Liver (tissue), 9 donors: ENCODE data around the gene STK32C. TPM values are rescaled to one million over a fixed set of nuclear protein-coding genes. Genes with fewer than 3 reads are reported as not detected.

Experiments
- DNase-seq: peaks from one replicate; pipeline ENCODE4 v3.0.0-alpha.2; 2017; ENCODE audit warnings: low spot score
- H3K27ac ChIP-seq, 2 donors: one replicate each; pipeline ENCODE4 v1.7.0; 2013; ENCODE audit warnings: inconsistent platforms in 2 of 2, low read length in 2 of 2, control low read depth in 1 of 2, low read depth in 1 of 2, mild to moderate bottlenecking in 1 of 2
- H3K27me3 ChIP-seq, 4 donors: one replicate each; pipeline versions ENCODE4 v1.6.1 to v1.7.0; 2013; ENCODE audit warnings: low read length in 3 of 4, inconsistent platforms in 1 of 4, mild to moderate bottlenecking in 1 of 4, moderate library complexity in 1 of 4; ENCODE audit not compliant: control insufficient read depth in 4 of 4, insufficient read depth in 4 of 4
- H3K36me3 ChIP-seq, 4 donors: one replicate each; pipeline versions ENCODE4 v1.6.1 to v1.7.0; 2013; ENCODE audit warnings: low read length in 3 of 4, mild to moderate bottlenecking in 3 of 4, low read depth in 1 of 4, moderate library complexity in 1 of 4; ENCODE audit not compliant: control insufficient read depth in 4 of 4, insufficient read depth in 3 of 4
- H3K4me1 ChIP-seq, 4 donors: one replicate each; pipeline versions ENCODE4 v1.6.1 to v1.7.0; 2013; ENCODE audit warnings: low read length in 3 of 4, mild to moderate bottlenecking in 3 of 4, moderate library complexity in 1 of 4; ENCODE audit not compliant: control insufficient read depth in 4 of 4, insufficient read depth in 4 of 4
- H3K4me3 ChIP-seq, 3 donors: one replicate each; pipeline versions ENCODE4 v1.6.1 to v1.7.0; 2013; ENCODE audit warnings: low read length in 3 of 3, control low read depth in 1 of 3, low read depth in 1 of 3, mild to moderate bottlenecking in 1 of 3
- H3K9ac ChIP-seq, 2 donors: one replicate each; pipeline ENCODE4 v1.7.0; 2013; ENCODE audit warnings: low read length in 2 of 2, mild to moderate bottlenecking in 2 of 2, moderate library complexity in 2 of 2, control low read depth in 1 of 2, low read depth in 1 of 2
- H3K9me3 ChIP-seq, 4 donors: one replicate each; pipeline versions ENCODE4 v1.6.1 to v1.7.0; 2013; ENCODE audit warnings: low read length in 3 of 4; ENCODE audit not compliant: control insufficient read depth in 4 of 4
- ATF3 ChIP-seq: IDR thresholded peaks from 2 replicates; pipeline ENCODE4 v1.6.1; 2016; ENCODE audit warnings: antibody characterized with exemption
- FOXA1 ChIP-seq: IDR thresholded peaks from 2 replicates; pipeline ENCODE4 v1.6.1; 2016; ENCODE audit warnings: antibody characterized with exemption
- FOXA2 ChIP-seq: IDR thresholded peaks from 2 replicates; pipeline ENCODE4 v1.6.1; 2016; ENCODE audit warnings: antibody characterized with exemption
- HNF4A ChIP-seq, 2 donors: conservative IDR thresholded peaks; 2 replicates each; pipeline ENCODE4 v1.6.1; 2016; ENCODE audit warnings: antibody characterized with exemption in 2 of 2, mild to moderate bottlenecking in 2 of 2
- HNF4G ChIP-seq: IDR thresholded peaks from 2 replicates; pipeline ENCODE4 v1.6.1; 2016; ENCODE audit warnings: antibody characterized with exemption
- JUND ChIP-seq, 2 donors: IDR thresholded peaks; 2 replicates each; pipeline ENCODE4 v1.6.1; 2016; ENCODE audit warnings: antibody characterized with exemption in 2 of 2
- NR2F2 ChIP-seq: IDR thresholded peaks from 2 replicates; pipeline ENCODE4 v1.6.1; 2016; ENCODE audit warnings: antibody characterized with exemption
- RAD21 ChIP-seq, 2 donors: IDR thresholded peaks; 2 replicates each; pipeline ENCODE4 v1.6.1; 2016; ENCODE audit warnings: antibody characterized with exemption in 2 of 2, mild to moderate bottlenecking in 2 of 2
- RXRA ChIP-seq, 2 donors: IDR thresholded peaks; 2 replicates each; pipeline ENCODE4 v1.6.1; 2017 to 2018; ENCODE audit warnings: antibody characterized with exemption in 2 of 2, mild to moderate bottlenecking in 1 of 2
- SP1 ChIP-seq: IDR thresholded peaks from 2 replicates; pipeline ENCODE4 v1.6.1; 2018; ENCODE audit warnings: antibody characterized with exemption, mild to moderate bottlenecking
- TAF1 ChIP-seq: conservative IDR thresholded peaks from 2 replicates; pipeline ENCODE4 v1.6.1; 2016; ENCODE audit warnings: antibody characterized with exemption, mild to moderate bottlenecking
- YY1 ChIP-seq: IDR thresholded peaks from 2 replicates; pipeline ENCODE4 v1.6.1; 2016; ENCODE audit warnings: antibody characterized with exemption, mild to moderate bottlenecking
- ZBTB33 ChIP-seq: IDR thresholded peaks from 2 replicates; pipeline ENCODE4 v1.6.1; 2016; ENCODE audit warnings: antibody characterized with exemption
- WGBS: extraction: QIAGEN DNeasy Blood & Tissue Kit; methylation state at CpG from one replicate; pipeline ENCODE4 v1.1.7; 2013; 5-methylcytosine and 5-hydroxymethylcytosine counted together
- polyA plus RNA-seq, 2 donors: library from polyadenylated mRNA; stranded (reverse) in 1 of 2; unstranded in 1 of 2; fragments of 200-250 nt in 1 of 2; fragments of >200 nt in 1 of 2; fragmentation: Nextera tagmentation in 1 of 2; extraction: Ambion mirVana in 1 of 2; gene quantifications; one replicate each; pipeline versions ENCODE4 v1.2.1 to v1.2.3, GENCODE V29; 2013 to 2015
- total RNA-seq, 2 donors: library from RNA; depleted of rRNA; stranded (reverse); fragments of >200 nt; gene quantifications; one replicate each; pipeline ENCODE4 v1.2.3, GENCODE V29; 2014
- TF ChIP-seq, protein P1 (sequence below): IDR thresholded peaks from 2 replicates; pipeline ENCODE4 v1.6.1; 2016; ENCODE audit warnings: antibody characterized with exemption
- donor health status: healthy.
- donor health status: healthy.
- donor health status: healthy.
- donor health status: healthy.
- donor health status: healthy.

Gene STK32C
- total and polyA plus RNA-seq, 4 donors = 1.8 to 4.6 (median 2.2) TPM

DNA sequence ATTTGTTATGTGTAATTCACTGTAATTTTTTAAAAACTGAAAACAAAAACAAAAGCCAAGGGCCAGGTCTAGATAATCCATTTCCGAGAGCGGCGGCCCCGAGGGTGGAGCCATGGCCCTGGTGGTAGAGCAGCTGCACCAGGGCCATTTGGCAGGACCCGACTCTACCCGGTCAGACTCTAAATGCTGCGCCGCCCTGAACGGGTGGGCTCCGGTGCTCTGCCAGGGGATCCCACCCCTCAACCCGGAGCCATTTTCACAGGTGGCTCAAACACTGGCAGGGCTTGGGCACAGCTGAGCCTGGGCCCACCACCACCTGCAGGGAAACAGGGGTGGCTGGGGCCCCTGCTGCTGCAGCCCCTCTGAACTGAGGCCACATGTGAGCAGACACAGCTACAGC is 64.1 kb downstream of the STK32C start:
- Histone ChIP-seq H3K4me3 (no peak overlapping the region), H3K9ac (no peak overlapping the region), H3K27me3 (no peaks in the 10 kb centered on the region), H3K9me3 (no peaks in the 10 kb centered on the region), H3K4me1 (peaks cover 0 to 3% (median 1%) of the 10 kb centered on the region in 4 donors), H3K27ac (no peak overlapping the region), H3K36me3 (no peaks in the 10 kb centered on the region)
- 92% methylated on average over 11 of the region's 11 CpGs for WGBS
- no peak for TF ChIP-seq NR2F2
- DNase-seq = no peak

DNA sequence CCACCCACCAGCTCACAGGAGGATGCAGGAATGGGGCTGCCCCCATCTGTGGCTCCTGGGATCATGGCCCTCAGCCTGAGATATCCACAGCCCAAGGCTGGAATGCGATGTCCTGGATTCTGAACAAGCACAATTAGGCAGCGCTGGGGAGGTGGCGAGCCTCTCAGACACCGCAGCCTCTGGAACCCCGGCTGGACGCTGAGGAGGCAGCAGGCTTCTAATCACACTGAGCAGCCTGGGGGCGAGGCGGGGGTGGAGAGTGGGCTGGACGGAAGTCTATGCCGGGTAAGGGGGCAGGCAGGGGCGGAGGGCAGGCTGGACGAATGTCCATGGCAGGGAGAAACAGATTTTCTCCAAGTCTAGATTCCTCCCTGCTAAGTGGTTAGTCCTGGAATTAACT is 64.6 kb downstream of the STK32C start:
- Histone ChIP-seq H3K36me3 (no peaks in the 10 kb centered on the region), H3K4me1 (no peaks in the 10 kb centered on the region), H3K27ac (no peak overlapping the region), H3K27me3 (no peaks in the 10 kb centered on the region), H3K9me3 (no peaks in the 10 kb centered on the region), H3K4me3 (no peak overlapping the region), H3K9ac (no peak overlapping the region)
- DNase-seq = no peak
- WGBS = 86% methylated on average over 12 of the region's 12 CpGs
- no peak for TF ChIP-seq HNF4G
- TF ChIP-seq ZBTB33 = no peak
- TF ChIP-seq RAD21 (IDR thresholded peaks at IDR 0.05) = no peak
- TF ChIP-seq FOXA1 = no peak
- TF ChIP-seq RXRA (IDR thresholded peaks at IDR 0.05) = no peak
- no peak for TF ChIP-seq JUND (IDR thresholded peaks at IDR 0.05)

- H3K4me1 ChIP-seq = no peaks in the 10 kb centered on the region
- no peak overlapping the region for H3K9ac ChIP-seq
- 82% methylated on average over 23 of the region's 23 CpGs for whole genome bisulfite sequencing
- no peaks in the 10 kb centered on the region for H3K9me3 ChIP-seq
- H3K36me3 ChIP-seq = no peaks in the 10 kb centered on the region
- no peak for DNase-seq
- no peak overlapping the region for H3K4me3 ChIP-seq
- no peak overlapping the region for H3K27ac ChIP-seq
- no peaks in the 10 kb centered on the region for H3K27me3 ChIP-seq
- TF ChIP-seq FOXA1 (no peak), JUND (IDR thresholded peaks at IDR 0.05) (no peak), RAD21 (IDR thresholded peaks at IDR 0.05) (no peak), YY1 (no peak), HNF4A (conservative IDR thresholded peaks at IDR 0.05) (no peak), SP1 (no peak), ATF3 (no peak), FOXA2 (no peak), TAF1 (no peak)
- TF ChIP-seq, protein P1, sequence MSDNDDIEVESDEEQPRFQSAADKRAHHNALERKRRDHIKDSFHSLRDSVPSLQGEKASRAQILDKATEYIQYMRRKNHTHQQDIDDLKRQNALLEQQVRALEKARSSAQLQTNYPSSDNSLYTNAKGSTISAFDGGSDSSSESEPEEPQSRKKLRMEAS = no peak
Measured at GRCh38 chr10:132242103-132242840, 65.5 kb downstream of the STK32C start.
